ENCODE measurements around the gene FSTL3.
A peak's percentile ranks its signal among the peaks of the same experiment; 100 is the strongest.

The FSTL3 gene

DNA sequence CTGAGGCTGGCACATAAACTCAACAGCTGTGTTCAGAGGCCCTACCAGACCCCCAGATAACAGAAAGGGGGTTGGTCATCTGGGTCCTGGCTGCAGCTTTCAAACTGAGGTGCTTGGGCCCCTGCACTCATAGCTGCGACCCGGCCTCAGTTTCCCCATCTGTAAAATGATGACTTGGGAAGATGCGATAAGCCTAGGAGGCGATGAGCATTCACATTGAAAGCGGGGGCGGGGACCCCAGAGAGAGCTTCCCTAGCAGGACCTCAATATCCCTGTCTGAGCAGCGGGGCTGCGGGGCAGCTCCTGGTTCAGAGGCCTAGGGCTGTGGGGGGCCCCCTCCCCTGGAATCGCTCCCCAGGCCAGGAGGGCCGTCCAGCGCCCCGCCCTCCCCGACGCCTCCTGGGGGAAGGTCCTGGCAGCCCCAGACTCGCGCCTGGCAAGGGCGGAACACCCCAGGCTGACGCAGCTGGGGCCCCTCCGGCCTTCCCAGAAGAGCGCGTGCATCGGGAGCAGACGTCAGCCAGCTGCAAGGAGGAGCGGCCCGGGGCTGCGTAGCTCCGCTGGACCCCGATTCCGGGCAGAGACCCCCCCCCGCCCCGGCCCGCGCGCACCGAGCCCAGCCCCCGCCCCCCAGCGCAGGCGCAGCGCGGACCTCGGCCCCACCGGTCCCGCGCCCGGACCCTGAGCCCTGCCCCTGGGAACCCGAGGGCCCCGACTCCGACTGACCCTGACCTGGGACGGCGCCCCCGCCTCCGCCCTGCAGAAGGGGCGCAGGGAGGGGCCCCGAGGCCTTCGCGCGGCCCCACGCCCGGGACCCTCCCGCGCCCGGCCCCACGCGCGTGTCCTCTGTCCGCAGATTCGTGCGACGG is 3.5 kb downstream of the FSTL3 start:
- peak; percentile 56 to 60 for DNase-seq

DNA sequence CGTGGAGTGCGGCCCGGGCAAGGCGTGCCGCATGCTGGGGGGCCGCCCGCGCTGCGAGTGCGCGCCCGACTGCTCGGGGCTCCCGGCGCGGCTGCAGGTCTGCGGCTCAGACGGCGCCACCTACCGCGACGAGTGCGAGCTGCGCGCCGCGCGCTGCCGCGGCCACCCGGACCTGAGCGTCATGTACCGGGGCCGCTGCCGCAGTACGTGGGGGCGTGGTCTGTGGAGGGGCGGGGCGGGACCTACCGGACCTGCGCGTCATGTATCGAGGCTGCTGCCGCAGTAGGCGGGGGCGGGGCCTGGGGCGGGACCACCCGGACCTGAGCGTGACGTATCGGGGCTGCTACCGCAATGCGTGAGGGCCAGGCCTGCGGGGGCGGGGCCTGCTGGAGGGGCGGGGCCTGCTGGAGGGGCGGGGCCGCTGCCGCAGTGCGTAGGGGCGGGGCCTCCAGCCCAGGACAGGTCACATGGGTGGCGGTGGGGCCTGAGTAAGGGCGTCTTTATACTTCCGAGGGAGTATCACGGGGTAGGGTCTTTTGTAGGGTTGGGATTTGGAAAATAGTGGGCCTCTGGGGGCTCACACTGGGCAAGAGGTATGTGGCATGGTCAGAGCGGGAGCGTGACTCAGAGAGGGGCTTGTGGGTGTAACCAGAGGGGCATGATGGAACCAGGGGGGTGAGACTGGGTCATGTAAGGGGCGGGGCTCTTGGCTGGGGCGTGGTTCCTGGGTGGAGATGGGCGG is 4.3 kb downstream of the FSTL3 start:
- peak; percentile 99 to 100 for DNase-seq
- TF ChIP-seq GATA1 (IDR thresholded peaks at IDR 0.05; ENCODE audit: low read depth, low read length) (no peak), POLR2A (IDR thresholded peaks at IDR 0.05; ENCODE audit: low read length) (peak; percentile 44)

More for the DNA sequence above, 3.5 kb downstream of the FSTL3 start:
- TF ChIP-seq POLR2A (IDR thresholded peaks at IDR 0.05; ENCODE audit: low read length) (no peak), GATA1 (IDR thresholded peaks at IDR 0.05; ENCODE audit: low read depth, low read length) (no peak)

DNA sequence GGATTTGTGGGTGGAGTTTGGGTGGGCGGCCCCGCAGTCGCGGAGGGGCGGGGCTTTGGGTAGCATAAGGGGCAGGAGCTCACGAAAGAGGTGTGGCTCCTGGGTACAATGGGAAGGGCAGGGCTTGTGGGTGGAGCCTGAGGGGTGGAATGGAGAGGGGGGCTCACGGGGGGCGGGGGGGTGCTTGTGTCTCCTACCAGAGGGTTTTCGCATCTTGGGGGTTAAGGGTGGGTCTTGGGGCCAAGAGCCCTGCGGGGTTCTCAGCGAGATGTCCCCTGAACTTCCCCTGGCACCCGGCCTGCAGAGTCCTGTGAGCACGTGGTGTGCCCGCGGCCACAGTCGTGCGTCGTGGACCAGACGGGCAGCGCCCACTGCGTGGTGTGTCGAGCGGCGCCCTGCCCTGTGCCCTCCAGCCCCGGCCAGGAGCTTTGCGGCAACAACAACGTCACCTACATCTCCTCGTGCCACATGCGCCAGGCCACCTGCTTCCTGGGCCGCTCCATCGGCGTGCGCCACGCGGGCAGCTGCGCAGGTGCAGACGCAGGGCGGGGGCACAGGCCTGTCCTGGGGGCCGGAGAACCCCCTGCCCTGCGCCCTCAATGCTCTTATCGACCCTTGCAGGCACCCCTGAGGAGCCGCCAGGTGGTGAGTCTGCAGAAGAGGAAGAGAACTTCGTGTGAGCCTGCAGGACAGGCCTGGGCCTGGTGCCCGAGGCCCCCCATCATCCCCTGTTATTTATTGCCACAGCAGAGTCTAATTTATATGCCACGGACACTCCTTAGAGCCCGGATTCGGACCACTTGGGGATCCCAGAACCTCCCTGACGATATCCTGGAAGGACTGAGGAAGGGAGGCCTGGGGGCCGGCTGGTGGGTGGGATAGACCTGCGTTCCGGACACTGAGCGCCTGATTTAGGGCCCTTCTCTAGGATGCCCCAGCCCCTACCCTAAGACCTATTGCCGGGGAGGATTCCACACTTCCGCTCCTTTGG is 5.1 kb downstream of the FSTL3 start:
- peak in 1 of 2 experiments; percentile 94 for DNase-seq
- TF ChIP-seq GATA1 (IDR thresholded peaks at IDR 0.05; ENCODE audit: low read depth, low read length) (no peak), POLR2A (IDR thresholded peaks at IDR 0.05; ENCODE audit: low read length) (no peak)

DNA sequence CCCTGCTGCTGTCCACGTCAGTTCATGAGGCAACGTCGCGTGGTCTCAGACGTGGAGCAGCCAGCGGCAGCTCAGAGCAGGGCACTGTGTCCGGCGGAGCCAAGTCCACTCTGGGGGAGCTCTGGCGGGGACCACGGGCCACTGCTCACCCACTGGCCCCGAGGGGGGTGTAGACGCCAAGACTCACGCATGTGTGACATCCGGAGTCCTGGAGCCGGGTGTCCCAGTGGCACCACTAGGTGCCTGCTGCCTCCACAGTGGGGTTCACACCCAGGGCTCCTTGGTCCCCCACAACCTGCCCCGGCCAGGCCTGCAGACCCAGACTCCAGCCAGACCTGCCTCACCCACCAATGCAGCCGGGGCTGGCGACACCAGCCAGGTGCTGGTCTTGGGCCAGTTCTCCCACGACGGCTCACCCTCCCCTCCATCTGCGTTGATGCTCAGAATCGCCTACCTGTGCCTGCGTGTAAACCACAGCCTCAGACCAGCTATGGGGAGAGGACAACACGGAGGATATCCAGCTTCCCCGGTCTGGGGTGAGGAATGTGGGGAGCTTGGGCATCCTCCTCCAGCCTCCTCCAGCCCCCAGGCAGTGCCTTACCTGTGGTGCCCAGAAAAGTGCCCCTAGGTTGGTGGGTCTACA is 6.6 kb downstream of the FSTL3 start:
- DNase-seq, result no peak

DNA sequence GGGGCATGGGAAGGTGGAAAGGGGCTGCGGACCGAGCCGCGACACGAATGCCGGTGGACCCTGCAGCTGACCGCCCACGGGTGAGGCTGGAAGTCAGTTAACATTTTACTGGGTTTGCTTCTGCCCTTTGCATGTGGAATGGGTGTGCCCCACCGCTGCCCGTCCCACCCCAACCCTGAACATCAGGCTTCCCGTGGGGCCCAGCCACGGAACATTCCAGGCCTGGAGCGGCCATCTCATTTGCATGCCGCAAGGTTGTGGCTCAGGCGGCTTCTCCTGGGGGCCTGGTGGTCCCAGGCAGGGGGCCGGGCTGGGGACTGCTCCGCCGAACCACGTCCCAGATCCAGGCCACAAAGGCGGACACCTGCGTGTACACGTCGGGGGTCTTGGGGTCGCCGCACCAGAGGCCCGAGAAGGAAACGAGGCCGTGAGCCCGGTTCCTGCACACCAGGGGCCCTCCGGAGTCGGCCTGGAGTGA is 9.3 kb downstream of the FSTL3 start:
- TF ChIP-seq GATA1 (IDR thresholded peaks at IDR 0.05; ENCODE audit: low read depth, low read length) (no peak), POLR2A (IDR thresholded peaks at IDR 0.05; ENCODE audit: low read length) (no peak)
- no peak for DNase-seq

More for the DNA sequence above, 6.6 kb downstream of the FSTL3 start:
- TF ChIP-seq POLR2A (IDR thresholded peaks at IDR 0.05; ENCODE audit: low read length) (no peak), GATA1 (IDR thresholded peaks at IDR 0.05; ENCODE audit: low read depth, low read length) (no peak)

DNA sequence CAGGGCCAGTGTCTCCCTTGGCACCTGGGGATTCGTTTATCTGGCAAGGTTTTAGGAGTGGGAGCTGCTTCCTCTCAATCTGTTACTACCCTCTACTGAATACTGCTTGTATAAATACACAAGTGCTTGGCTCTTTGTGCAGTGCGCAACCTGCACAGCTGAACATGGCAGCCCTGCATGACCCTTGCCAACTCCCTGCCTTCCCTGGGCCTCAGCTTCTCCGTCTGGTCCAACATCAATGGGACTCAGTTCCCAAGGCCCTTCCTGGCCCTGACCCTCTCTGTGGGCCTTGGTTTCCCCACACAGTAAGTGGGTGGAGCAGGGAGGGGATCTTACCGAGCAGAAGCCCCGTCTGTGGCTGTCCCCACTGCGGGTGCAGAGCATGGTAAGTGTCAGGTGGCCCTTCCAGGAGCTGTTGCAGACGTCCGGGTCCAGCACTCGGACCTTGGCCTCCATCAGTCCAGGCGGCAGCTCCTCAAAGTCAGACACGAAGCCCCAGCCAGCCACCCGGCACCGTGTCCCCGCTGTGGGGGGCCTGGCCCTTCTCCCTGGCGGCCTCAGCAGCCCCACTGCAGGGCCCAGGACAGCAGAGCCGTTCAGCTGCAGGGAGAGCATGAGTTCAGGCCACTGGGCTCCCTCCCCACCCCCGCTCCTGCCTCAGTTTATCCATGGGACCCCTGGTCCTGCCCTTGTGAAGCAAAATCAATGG is 10.6 kb downstream of the FSTL3 start:
- TF ChIP-seq POLR2A (IDR thresholded peaks at IDR 0.05; ENCODE audit: low read length) (no peak), GATA1 (IDR thresholded peaks at IDR 0.05; ENCODE audit: low read depth, low read length) (no peak)
- DNase-seq, result no peak

DNA sequence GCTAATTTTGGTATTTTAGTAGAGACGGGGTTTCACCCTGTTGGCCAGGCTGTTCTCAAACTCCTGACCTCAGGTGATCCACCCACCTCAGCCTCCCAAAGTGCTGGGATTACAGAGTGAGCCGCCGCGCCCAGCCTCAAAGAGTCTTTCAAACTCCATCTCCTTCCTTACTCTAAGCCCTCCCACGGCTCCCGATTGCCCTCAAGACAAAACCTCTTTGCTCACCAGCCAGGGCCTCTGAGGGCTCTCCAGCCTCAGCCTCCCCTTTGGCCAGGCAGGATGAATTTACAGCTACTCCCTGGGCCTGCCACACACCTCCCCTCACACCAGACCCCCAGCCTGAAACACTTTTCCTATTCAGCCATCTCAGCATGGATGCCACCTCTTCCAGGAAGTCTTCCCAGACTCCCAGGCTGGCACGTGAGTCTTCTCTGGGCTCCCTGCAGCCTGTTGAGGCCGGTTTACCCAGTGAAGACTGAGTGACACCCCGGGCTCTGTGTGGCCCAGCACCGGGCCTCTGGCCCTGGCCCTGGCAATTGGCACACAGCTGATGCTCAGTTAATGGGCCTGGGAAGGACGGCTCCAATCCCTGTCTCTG is 11.5 kb downstream of the FSTL3 start:
- TF ChIP-seq GATA1 (IDR thresholded peaks at IDR 0.05; ENCODE audit: low read depth, low read length) (no peak), POLR2A (IDR thresholded peaks at IDR 0.05; ENCODE audit: low read length) (no peak)
- DNase-seq, result no peak

DNA sequence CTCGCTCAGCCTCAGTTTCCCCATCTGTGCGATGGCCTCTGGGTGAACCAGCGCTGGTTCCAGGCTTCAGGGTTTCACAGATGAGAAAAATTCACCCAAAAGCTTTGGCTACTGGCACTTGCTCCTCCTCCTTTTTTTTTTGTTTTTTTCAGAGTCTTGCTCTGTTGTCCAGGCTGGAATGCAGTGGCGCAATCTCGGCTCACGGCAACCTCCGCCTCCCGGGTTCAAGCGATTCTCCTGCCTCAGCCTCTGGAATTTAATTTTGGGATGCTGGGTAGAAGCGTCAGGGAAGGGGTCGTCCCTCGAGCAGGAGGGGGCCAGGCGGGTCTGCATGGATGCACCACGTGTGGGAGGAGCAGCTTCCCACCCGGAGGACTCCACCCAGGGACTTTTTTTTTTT is 12.0 kb downstream of the FSTL3 start:
- no peak for DNase-seq
- TF ChIP-seq POLR2A (IDR thresholded peaks at IDR 0.05; ENCODE audit: low read length) (no peak), GATA1 (IDR thresholded peaks at IDR 0.05; ENCODE audit: low read depth, low read length) (no peak)

DNA sequence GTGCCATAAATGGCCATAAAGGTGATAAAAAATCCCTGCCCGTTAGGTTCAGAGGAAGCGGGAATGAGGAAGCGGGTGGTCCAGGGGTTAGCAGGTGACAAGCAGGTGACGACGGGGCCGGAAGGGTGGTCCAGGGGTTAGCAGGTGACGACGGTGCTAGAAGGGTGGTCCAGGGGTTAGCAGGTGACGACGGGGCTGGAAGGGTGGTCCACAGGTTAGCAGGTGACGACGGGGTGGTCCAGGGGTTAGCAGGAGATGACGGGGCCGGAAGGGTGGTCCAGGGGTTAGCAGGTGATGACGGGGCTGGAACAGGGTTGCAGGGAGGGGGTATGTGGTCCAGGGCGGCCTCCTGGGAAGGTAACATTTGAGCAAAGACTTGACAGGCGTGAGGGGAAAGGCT is 12.8 kb downstream of the FSTL3 start:
- no peak for DNase-seq

DNA sequence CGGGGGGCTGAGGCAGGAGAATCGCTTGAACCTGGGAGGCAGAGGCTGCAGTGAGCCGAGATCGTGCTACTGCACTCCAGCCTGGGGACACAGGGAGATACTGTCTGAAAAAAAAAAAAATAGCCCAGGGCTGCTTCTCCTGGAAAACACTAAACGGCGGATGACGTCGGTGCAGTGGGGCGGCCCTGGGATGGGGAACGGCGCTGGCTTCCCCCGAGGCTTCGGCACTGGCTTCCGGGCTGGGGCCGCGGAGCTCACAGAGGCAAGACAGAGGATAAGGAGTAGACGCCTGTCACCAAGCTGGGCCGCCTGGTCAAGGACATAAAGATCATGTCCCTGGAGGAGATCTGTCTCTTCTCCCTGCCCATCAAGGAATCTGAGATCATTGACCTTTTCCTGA is 14.0 kb downstream of the FSTL3 start:
- TF ChIP-seq GATA1 (IDR thresholded peaks at IDR 0.05; ENCODE audit: low read depth, low read length), result no peak
- TF ChIP-seq POLR2A (IDR thresholded peaks at IDR 0.05; ENCODE audit: low read length), result no peak
- DNase-seq, result no peak

More for the DNA sequence above, 12.8 kb downstream of the FSTL3 start:
- TF ChIP-seq POLR2A (IDR thresholded peaks at IDR 0.05; ENCODE audit: low read length), result no peak
- no peak for TF ChIP-seq GATA1 (IDR thresholded peaks at IDR 0.05; ENCODE audit: low read depth, low read length)

DNA sequence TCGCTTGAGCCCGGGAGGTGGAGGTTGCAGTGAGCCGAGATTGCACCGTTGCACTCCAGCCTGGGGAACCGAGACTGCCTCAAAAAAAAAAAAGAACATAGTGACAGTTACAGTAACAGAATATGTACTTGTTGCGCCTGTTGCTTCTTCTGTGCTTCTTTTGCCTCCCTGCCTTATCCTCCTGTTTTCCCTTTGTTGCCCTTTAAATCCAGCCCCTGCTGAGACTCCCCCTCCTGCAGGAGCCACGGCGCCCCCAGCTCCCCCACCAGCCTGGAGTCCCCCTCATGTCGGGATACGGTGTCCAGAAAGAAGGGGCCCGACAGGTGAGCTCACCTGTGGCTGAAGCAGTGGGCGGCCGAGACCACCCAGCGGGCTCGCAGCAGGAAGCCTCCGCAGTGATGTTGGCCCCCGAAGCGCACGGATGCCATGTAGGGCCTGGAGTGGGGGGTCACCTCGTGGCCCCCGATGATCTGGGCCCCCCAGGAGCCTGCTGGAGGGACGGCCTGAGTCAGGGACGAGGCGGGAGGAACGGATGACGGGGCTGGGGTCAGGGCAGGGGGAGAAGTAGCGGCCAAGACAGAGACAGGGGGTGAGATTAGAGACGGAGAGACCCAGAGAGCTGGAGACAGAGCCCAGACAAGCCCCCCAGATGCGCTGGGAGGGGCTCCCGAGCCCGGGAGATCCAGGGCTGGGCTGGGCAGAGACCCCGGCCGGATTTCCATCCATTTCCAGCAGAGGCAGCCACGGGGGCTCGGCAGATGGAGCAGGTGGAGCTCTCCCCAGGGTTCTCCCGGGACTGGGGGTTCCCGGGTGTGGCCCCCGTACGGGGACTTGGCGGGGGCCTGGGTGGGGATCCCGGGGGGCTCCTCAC is 18.5 kb downstream of the FSTL3 start:
- no peak for DNase-seq
- TF ChIP-seq POLR2A (IDR thresholded peaks at IDR 0.05; ENCODE audit: low read length), result no peak
- TF ChIP-seq GATA1 (IDR thresholded peaks at IDR 0.05; ENCODE audit: low read depth, low read length), result no peak

All from erythroblast (primary cell).